HepG2 (cell line): Measurements from ENCODE around the gene LDAF1. TPM values are rescaled to one million over a fixed set of nuclear protein-coding genes. Genes with fewer than 3 reads are reported as not detected.

Experiments used
- ARHGAP35 ChIP-seq: sonication (generic); formaldehyde crosslinking; IDR thresholded peaks from 2 replicates; pipeline ENCODE4 v1.9.0; 2022; ENCODE audit warnings: mild to moderate bottlenecking, inconsistent platforms, moderate library complexity, missing genetic modification reagents, borderline replicate concordance
- ATF3 ChIP-seq: sonication (generic); formaldehyde crosslinking; IDR thresholded peaks from 2 replicates; pipeline ENCODE4 v1.4.0; 2020; ENCODE audit warnings: missing genetic modification reagents
- HHEX ChIP-seq: IDR thresholded peaks from 2 replicates; pipeline ENCODE4 v1.6.1; 2016; ENCODE audit warnings: control low read depth
- HNRNPUL1 ChIP-seq: fragments of 200-400 bp; formaldehyde crosslinking; IDR thresholded peaks from 2 replicates; pipeline ENCODE4 v1.6.1; 2017; ENCODE audit warnings: low read depth, mild to moderate bottlenecking, low read length, moderate library complexity
- NKX3-1 ChIP-seq: sonication (generic); formaldehyde crosslinking; IDR thresholded peaks from 2 replicates; pipeline ENCODE4 v1.5.0; 2020; ENCODE audit warnings: missing genetic modification reagents
- NR2F1 ChIP-seq, 2 experiments: fragments of 450-650 bp in 1 of 2; formaldehyde crosslinking in 1 of 2; IDR thresholded peaks; 2 replicates each; pipeline versions ENCODE4 v1.5.0 to v1.6.1; 2016 to 2020; ENCODE audit warnings: mild to moderate bottlenecking in 1 of 2, missing compliant biosample characterization in 1 of 2, missing genetic modification reagents in 1 of 2, moderate library complexity in 1 of 2
- REST ChIP-seq, 2 experiments: IDR thresholded peaks; 2 replicates each; pipeline ENCODE4 v1.6.1; 2011 to 2012; ENCODE audit warnings: low read length in 2 of 2, borderline replicate concordance in 1 of 2, low read depth in 1 of 2, mild to moderate bottlenecking in 1 of 2, moderate library complexity in 1 of 2
- STAG1 ChIP-seq: sonication (generic); formaldehyde crosslinking; IDR thresholded peaks from 2 replicates; pipeline ENCODE4 v1.4.0; 2020; ENCODE audit warnings: missing genetic modification reagents
- TFDP1 ChIP-seq: IDR thresholded peaks from 2 replicates; pipeline ENCODE4 v1.6.1; 2016; ENCODE audit warnings: missing compliant biosample characterization, missing genetic modification reagents, borderline replicate concordance
- WIZ ChIP-seq: sonication (generic); formaldehyde crosslinking; IDR thresholded peaks from 2 replicates; pipeline ENCODE4 v1.5.1; 2020; ENCODE audit warnings: mild to moderate bottlenecking, missing genetic modification reagents
- ZBED4 ChIP-seq: sonication (generic); formaldehyde crosslinking; IDR thresholded peaks from 2 replicates; pipeline ENCODE4 v1.4.0; 2020; ENCODE audit warnings: missing genetic modification reagents, borderline replicate concordance
- ZMAT3 ChIP-seq: sonication (generic); formaldehyde crosslinking; conservative IDR thresholded peaks from 2 replicates; pipeline ENCODE4 v1.7.0; 2021; ENCODE audit warnings: missing genetic modification reagents
- polyA plus RNA-seq, 8 experiments: library from polyadenylated mRNA; depleted of rRNA in 3 of 8; stranded (reverse) in 7 of 8; unstranded in 1 of 8; fragments of >200 nt; fragmentation: Illumina TruSeq in 4 of 8; extraction: Trizol in 4 of 8; gene quantifications; 2 replicates each; pipeline versions ENCODE4 v1.2.1 to v1.2.3, GENCODE V29; 2011 to 2016; ENCODE audit warnings: low read depth in 4 of 8, missing spikeins in 1 of 8, mixed read lengths in 1 of 8; ENCODE audit not compliant: insufficient read depth in 1 of 8
- total RNA-seq, 5 experiments: library from RNA; depleted of rRNA; stranded (reverse); fragments of >200 nt; fragmentation: Illumina TruSeq; extraction: Trizol; gene quantifications; 2 replicates each; pipeline ENCODE4 v1.2.3, GENCODE V29; 2016; ENCODE audit warnings: low read depth in 1 of 5
- TF ChIP-seq, protein P1 (sequence below): sonication (generic); formaldehyde crosslinking; IDR thresholded peaks from 2 replicates; pipeline ENCODE4 v1.8.0; 2022; ENCODE audit warnings: low read depth, missing genetic modification reagents
- TF ChIP-seq, protein P2 (sequence below): sonication (generic); formaldehyde crosslinking; IDR thresholded peaks from 2 replicates; pipeline ENCODE4 v1.4.0; 2020; ENCODE audit warnings: low read depth, missing genetic modification reagents

The LDAF1 gene
- total and polyA plus RNA-seq, 2 of the 13 experiments (the other 11 are each of a cell fraction or from before 2014, with no cell fraction given) = 6.3 to 7.5 TPM

- TF ChIP-seq TFDP1 (CRISPR knock-in tag) = peak; percentile 52; the same call in 1 of the 2 replicates
- TF ChIP-seq ATF3 (CRISPR knock-in tag) = peak; percentile 33; the same call in 1 of the 2 replicates
- TF ChIP-seq ZBED4 (CRISPR knock-in tag) = 0 out of 2 replicates have a peak, but pooled peaks have one; percentile 31
- TF ChIP-seq STAG1 = peak; percentile 34; the same call in 1 of the 2 replicates
- no peak for TF ChIP-seq HNRNPUL1
- peak; percentile 91 for TF ChIP-seq NR2F1 (CRISPR knock-in tag; IDR thresholded peaks at IDR 0.05)
- TF ChIP-seq, protein P1, sequence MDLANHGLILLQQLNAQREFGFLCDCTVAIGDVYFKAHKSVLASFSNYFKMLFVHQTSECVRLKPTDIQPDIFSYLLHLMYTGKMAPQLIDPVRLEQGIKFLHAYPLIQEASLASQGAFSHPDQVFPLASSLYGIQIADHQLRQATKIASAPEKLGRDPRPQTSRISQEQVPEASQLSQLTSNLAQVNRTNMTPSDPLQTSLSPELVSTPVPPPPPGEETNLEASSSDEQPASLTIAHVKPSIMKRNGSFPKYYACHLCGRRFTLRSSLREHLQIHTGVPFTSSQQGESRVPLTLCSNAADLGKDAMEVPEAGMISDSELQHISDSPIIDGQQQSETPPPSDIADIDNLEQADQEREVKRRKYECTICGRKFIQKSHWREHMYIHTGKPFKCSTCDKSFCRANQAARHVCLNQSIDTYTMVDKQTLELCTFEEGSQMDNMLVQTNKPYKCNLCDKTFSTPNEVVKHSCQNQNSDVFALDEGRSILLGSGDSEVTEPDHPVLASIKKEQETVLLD (CRISPR knock-in tag) = no peak
- 0 out of 2 replicates have a peak, but pooled peaks have one; percentile 28 for TF ChIP-seq WIZ (CRISPR knock-in tag)
- peak in 1 of 2 experiments; percentile 27; a peak in 1 of 4 replicates for TF ChIP-seq REST (IDR thresholded peaks at IDR 0.05; ENCODE audit: borderline replicate concordance in 1 of 2, low read depth in 1 of 2, low read length in 2 of 2)
- TF ChIP-seq HHEX (CRISPR knock-in tag) = no peak
- TF ChIP-seq, protein P2, sequence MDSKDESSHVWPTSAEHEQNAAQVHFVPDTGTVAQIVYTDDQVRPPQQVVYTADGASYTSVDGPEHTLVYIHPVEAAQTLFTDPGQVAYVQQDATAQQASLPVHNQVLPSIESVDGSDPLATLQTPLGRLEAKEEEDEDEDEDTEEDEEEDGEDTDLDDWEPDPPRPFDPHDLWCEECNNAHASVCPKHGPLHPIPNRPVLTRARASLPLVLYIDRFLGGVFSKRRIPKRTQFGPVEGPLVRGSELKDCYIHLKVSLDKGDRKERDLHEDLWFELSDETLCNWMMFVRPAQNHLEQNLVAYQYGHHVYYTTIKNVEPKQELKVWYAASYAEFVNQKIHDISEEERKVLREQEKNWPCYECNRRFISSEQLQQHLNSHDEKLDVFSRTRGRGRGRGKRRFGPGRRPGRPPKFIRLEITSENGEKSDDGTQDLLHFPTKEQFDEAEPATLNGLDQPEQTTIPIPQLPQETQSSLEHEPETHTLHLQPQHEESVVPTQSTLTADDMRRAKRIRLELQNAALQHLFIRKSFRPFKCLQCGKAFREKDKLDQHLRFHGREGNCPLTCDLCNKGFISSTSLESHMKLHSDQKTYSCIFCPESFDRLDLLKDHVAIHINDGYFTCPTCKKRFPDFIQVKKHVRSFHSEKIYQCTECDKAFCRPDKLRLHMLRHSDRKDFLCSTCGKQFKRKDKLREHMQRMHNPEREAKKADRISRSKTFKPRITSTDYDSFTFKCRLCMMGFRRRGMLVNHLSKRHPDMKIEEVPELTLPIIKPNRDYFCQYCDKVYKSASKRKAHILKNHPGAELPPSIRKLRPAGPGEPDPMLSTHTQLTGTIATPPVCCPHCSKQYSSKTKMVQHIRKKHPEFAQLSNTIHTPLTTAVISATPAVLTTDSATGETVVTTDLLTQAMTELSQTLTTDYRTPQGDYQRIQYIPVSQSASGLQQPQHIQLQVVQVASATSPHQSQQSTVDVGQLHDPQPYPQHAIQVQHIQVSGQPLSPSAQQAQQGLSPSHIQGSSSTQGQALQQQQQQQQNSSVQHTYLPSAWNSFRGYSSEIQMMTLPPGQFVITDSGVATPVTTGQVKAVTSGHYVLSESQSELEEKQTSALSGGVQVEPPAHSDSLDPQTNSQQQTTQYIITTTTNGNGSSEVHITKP = no peak
- peak; percentile 60; the same call in 1 of the 2 replicates for TF ChIP-seq ZMAT3 (CRISPR knock-in tag)
- TF ChIP-seq NKX3-1 (CRISPR knock-in tag) = 0 out of 2 replicates have a peak, but pooled peaks have one; percentile 45
- no peak for TF ChIP-seq ARHGAP35
These were observed 27.8 kb downstream of the LDAF1 start (continued) for GRCh38 chr16:21186326-21186691.
